Cardiac muscle cell (in vitro differentiated cells and primary cell): ENCODE data around the gene GARIN5B. TPM values are rescaled to one million over a fixed set of nuclear protein-coding genes. Genes with fewer than 3 reads are reported as not detected.
"Not testable (repeated sequence)": the region's sequence is repeated elsewhere in the genome, so short reads cannot be mapped to it uniquely, and the experiment has no call there.

Experiments
- DNase-seq, 2 donors: peaks; one replicate each; pipeline versions ENCODE4 v3.0.0 to v3.0.0-alpha.2; 2010 to 2017; ENCODE audit warnings: low read depth in 1 of 2, low spot score in 1 of 2
- H3K27ac ChIP-seq: fragments of 200-600 bp; sonication (generic); 2 replicates; pipeline ENCODE4 v1.5.1; 2016
- H3K27me3 ChIP-seq: fragments of 200-600 bp; sonication (generic); 2 replicates; pipeline ENCODE4 v1.6.0; 2016; ENCODE audit warnings: control low read depth
- H3K36me3 ChIP-seq: fragments of 200-600 bp; sonication (generic); 2 replicates; pipeline ENCODE4 v1.5.1; 2016; ENCODE audit warnings: control low read depth
- H3K4me1 ChIP-seq: fragments of 200-600 bp; sonication (generic); 2 replicates; pipeline ENCODE4 v1.8.1; 2017; ENCODE audit warnings: low read depth, mild to moderate bottlenecking, mixed run types
- H3K4me3 ChIP-seq: fragments of 200-600 bp; sonication (generic); 2 replicates; pipeline ENCODE4 v1.5.1; 2016; ENCODE audit warnings: mild to moderate bottlenecking
- H3K9me3 ChIP-seq: fragments of 200-600 bp; sonication (generic); 2 replicates; pipeline ENCODE4 v1.5.1; 2017; ENCODE audit warnings: low read depth, mild to moderate bottlenecking, control low read depth
- CTCF ChIP-seq: IDR thresholded peaks from 2 replicates; pipeline ENCODE4 v1.5.1; 2012; ENCODE audit warnings: low read depth, mild to moderate bottlenecking, low read length
- polyA plus RNA-seq: library from polyadenylated mRNA; unstranded; fragments of >200 nt; fragmentation: Nextera tagmentation; extraction: Ambion mirVana; gene quantifications from 2 replicates; pipeline ENCODE4 v1.2.1, GENCODE V29; 2016
- total RNA-seq: library from RNA; depleted of rRNA; stranded (reverse); fragments of >200 nt; gene quantifications from 2 replicates; pipeline ENCODE4 v1.2.3, GENCODE V29; 2016

Gene GARIN5B
- total and polyA plus RNA-seq, 2 experiments from 2014 or later, result not detected

GRCh38 chr19:55406826-55407549 lies 43.9 kb upstream of the GARIN5B start:
- Histone ChIP-seq H3K4me1 (no peaks in the 10 kb centered on the region), H3K9me3 (no peaks in the 10 kb centered on the region), H3K4me3 (peak overlapping the region; percentile 82), H3K27me3 (no peaks in the 10 kb centered on the region), H3K36me3 (peaks cover 30% of the 10 kb centered on the region), H3K27ac (peak overlapping the region; percentile 94)
- TF ChIP-seq CTCF, result no peak
- peak; percentile 53 to 56 for DNase-seq

GRCh38 chr19:55406091-55406825 lies 43.2 kb upstream of the GARIN5B start:
- no peaks in the 10 kb centered on the region for H3K4me1 ChIP-seq
- H3K9me3 ChIP-seq, result no peaks in the 10 kb centered on the region
- H3K36me3 ChIP-seq, result peaks cover 35% of the 10 kb centered on the region
- H3K27me3 ChIP-seq, result no peaks in the 10 kb centered on the region
- H3K27ac ChIP-seq, result peak overlapping the region; percentile 0
- no peak for TF ChIP-seq CTCF
- DNase-seq, result no peak
- H3K4me3 ChIP-seq, result peak overlapping the region; percentile 82

- Histone ChIP-seq H3K27ac (no peak overlapping the region), H3K36me3 (peaks cover 39% of the 10 kb centered on the region), H3K4me3 (peak overlapping the region; percentile 82), H3K4me1 (no peaks in the 10 kb centered on the region), H3K9me3 (no peaks in the 10 kb centered on the region), H3K27me3 (no peaks in the 10 kb centered on the region)
- no peak for TF ChIP-seq CTCF
- no peak for DNase-seq
Measured at GRCh38 chr19:55405638-55406037, 42.6 kb upstream of the GARIN5B start.

- H3K27ac ChIP-seq, result peak overlapping the region; percentile 18
- H3K36me3 ChIP-seq, result peaks cover 42% of the 10 kb centered on the region
- H3K9me3 ChIP-seq, result no peaks in the 10 kb centered on the region
- H3K4me3 ChIP-seq, result no peak overlapping the region
- no peaks in the 10 kb centered on the region for H3K27me3 ChIP-seq
- TF ChIP-seq CTCF, result no peak
- H3K4me1 ChIP-seq, result no peaks in the 10 kb centered on the region
- DNase-seq, result no peak
Measured at GRCh38 chr19:55402509-55402908, 39.4 kb upstream of the GARIN5B start.

- not testable (repeated sequence) for H3K4me3 ChIP-seq, H3K9me3 ChIP-seq, DNase-seq, H3K4me1 ChIP-seq, H3K27ac ChIP-seq, H3K27me3 ChIP-seq
- H3K36me3 ChIP-seq, result peaks cover 41% of the 10 kb centered on the region
Measured at GRCh38 chr19:55401390-55401789, 38.3 kb upstream of the GARIN5B start.
